GM21619 (cell line): ENCODE data around the gene DTNBP1.

Experiments used
- ATAC-seq: cut with Tn5 transposase; IDR thresholded peaks from one replicate; pipeline ENCODE4 v1.9.1; 2021; ENCODE audit not compliant: unreplicated experiment

DTNBP1 gene

DNA sequence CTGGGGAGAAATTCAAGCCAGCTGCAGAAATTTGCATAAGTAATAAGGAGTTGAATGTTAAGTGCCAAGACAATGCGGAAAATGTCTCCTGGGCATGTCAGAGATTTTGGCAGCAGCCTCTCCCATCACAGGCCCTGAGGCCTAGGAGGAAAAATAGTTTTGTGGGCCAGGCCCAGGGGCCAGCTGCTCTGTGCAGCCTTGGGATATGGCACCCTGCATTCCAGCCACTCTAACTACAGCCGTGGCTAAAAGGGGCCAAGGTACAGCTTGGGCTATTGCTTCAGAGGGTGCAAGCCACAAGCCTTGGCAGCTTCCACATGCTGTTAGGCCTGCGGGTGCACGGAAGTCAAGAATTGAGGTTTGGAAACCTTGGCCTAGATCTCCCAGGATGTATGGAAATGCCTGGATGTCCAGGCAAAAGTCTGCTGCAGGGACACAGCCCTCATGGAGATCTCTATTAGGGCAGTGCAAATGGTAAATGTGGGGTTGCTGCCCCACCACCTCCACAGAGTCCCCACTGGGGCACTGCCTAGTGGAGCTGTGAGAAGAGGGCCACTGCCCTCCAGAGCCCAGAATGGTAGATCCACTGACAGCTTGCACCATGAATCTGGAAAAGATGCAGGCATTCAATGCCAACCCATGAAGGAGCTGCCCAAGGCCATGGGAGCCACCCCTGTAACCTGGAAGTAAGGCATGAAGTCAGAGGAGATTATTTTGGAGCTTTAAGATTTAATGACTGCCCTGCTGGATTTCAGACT is 126.5 kb downstream of the DTNBP1 start:
- ATAC-seq, result no peak

DNA sequence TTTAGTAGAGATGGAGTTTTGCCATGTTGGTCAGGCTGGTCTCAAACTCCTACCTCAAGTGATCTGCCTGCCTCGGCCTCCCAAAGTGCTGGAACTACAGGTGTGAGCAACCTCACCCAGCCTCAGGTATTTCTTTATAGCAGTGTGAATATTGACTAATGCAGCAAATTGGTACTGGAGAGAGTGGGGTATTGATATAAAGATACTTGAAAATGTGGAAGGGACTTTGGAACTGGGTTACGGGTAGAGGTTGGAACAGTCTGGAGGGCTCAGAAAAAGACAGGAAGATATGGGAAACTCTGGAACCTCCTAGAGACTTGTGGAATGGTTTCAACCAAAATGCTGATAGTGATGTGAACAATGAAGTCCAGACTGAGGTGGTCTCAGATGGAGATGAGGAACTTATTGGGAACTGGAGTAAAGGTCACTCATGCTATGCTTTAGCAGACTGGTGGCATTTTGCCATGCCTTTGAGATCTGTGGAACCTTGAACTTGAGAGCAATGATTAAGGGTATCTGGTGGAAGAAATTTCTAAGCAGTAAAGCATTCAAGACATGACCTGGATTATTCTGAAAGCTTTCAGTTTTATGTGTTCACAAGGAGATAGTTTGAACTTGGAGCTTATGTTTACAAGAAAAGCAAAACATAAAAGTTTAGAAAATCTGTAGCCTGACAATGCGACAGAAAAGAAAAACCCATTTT is 127.2 kb downstream of the DTNBP1 start:
- ATAC-seq, result no peak

DNA sequence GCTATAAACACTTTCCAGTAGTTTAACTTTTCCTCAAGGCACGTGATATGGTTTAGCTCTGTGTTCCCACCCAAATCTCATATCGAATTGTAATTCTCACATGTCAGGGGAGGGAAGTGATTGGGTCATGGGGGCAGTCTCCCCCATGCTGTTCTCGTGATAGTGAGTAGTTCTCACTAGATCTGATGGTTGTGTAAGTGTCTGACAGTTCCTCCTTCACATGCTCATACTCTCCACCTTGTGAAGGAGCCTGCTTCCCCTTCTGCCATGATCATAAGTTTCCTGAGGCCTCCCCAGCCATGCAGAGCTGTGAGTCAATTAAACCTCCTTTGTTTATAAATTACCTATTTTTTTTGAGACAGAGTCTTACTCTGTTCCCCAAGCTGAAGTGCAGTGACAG is 127.9 kb downstream of the DTNBP1 start:
- ATAC-seq, result no peak

DNA sequence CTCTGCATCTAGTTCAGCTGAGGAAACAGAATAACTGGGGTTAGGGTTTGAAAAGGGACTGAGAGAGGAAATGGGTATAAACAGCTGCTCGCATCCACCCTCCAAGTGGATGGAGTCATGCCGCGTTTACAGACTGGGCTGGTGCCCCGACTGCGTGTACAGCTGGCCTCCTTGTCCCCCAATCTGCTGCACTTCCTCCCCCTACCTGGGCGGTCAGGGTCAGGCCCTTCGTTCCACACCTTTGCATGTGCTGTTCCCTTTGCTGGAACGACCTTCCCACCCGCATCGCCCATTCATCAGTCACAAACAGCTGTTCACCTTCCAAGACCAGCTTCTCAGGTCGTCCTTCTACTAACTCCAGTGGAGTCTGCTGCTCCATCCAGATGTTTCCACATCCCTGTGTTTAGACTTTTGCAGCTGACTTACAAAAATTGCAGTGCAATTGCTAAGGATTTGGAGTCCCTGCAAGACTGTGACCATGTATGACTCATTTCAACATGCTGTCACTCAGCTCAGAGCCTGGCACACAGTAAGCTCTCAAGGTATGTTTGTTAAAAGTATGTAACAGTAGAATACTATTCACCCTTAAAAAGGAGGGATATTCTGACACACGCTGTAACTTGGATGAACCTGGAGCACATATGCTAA is 129.3 kb downstream of the DTNBP1 start:
- ATAC-seq, result no peak

DNA sequence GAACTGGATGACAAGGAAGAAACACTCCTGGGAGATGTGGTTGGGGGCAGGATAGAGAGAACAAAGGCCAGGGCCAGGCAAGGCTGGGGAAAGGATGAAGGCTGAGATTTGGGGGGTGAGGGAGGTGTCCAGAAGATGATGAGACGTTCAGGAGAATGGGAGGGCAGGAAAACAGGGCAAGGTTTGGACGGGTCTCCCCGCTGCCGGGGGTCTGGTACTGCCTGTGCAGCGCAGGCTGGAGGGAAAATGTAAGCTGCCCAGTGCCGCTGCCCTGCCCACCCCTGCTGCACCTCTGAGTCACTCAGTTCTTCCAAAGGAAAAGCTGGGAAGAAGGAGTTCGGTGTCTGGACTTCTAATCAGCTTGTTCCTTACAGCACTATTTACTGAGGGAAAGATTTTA is 130.9 kb downstream of the DTNBP1 start:
- ATAC-seq, result no peak

DNA sequence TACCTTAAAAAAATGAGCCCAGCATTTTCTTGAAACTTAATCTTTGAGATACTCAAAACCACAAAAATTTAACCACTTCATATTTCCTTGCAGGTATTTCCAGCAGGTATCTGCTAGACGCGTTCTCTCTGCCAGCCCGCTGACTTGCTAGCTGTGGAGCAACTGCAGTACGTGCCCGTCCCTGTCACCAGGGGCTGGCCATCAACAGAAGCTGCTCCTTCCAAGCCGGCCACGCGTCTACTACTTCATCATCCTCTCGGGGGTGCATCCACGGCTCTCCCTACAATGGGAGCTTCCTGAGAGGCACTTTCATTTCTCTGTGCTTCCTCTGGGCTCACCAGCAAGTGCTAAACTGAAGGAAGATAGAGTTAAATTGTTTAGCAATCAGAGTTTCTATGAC is 132.4 kb downstream of the DTNBP1 start:
- ATAC-seq, result no peak

DNA sequence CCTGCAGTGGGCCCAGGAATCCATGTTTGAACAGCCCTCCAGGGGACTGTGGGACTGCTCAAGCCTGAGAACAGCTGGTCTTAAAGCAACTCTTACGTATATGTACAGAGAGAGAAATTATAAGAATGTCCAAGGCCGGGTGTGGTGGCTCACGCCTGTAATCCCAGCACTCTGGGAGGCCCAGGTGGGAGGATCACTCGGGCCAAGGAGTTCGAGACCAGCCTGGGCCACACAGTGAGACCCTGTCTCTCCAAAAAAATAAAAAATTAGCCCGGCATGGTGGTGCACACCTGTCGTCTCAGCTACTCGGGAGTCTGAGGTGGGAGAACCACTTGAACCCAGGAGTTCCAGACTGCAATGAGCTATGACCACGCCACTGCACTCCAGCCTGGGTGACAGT is 134.0 kb downstream of the DTNBP1 start:
- no peak for ATAC-seq

DNA sequence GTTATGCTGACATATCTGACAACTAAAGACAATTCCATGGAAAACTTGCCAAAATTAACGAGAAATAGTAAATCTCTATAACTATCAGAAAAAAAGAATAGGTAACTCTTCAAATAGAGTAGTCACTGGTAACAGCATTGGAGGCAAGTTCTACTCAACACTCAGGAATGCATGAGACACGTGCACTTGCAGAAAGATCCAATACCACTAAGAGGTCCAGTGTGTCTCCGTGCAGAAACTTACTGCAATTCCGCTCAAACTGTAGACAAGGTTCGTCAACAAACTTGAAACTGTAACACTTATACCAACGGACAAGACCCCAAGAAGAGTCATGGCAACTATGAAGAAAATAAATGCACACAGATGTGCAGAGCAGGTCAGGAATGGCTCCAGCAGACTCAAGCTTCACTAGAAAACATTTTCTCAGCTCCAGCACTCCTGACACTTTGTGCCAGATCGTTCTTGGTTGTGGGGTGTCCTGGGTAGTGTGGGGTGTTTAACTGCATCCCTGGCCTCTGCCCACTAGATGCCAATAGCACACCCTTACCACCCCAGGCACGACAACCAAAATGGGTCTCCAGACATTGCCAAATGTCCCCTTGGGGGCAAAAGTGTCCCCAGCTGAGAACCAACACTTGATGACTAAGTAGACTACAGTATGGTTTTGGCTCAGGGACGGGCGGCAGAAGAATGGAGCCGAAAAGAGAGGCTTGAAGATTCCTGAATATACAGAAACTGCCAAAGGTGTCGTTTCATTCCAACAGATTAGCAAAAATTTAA is 134.8 kb downstream of the DTNBP1 start:
- ATAC-seq, result no peak

DNA sequence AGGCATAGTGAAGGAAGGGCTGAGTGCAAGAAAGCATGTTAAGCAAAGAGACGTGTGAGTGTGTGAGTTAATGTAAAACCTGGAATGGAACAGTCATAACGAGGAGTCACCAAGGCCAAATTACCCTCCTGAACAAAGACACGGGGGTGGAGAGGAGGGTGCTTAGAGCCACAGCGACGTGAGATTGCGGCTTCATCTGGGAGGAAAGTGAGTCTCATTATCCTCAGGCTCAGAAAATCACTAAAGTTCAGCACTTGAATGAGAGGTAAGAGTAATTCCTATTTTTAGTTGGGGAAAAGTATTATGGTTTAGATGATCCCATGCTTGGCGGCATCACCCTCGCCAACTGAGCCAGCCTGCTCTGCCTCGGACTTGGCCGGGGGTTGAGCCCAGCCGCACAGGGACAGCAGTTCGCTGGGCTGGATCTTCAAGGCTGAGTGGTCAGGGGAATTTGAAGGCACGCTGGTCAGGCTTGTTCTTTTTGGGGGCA is 136.6 kb downstream of the DTNBP1 start:
- ATAC-seq, result no peak

DNA sequence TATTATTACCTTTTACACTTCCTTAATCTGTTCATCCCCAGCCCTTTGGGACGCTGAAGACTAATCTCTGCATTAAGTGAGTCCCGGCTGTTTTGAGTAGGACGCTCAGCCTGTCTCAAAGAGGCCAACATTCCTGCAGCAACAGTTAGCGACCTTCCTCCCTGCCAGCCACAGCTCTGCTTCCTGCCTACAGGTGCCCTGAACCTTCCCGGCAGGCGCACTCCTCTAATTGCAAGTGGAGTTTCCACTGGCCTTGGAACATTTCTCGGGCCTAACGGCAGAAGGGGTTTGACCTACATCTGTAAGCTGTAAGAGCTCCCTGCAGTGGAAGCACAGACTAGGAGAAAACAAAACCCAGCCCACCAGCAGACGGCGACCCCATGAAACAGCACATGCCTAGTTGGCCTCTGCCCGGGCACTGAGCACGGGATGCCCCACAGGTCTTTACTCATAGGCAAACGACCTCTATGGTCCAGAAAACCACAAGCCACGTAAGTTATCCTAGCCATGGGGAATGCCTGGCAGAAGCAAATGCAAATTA is 137.9 kb downstream of the DTNBP1 start:
- ATAC-seq, result no peak

DNA sequence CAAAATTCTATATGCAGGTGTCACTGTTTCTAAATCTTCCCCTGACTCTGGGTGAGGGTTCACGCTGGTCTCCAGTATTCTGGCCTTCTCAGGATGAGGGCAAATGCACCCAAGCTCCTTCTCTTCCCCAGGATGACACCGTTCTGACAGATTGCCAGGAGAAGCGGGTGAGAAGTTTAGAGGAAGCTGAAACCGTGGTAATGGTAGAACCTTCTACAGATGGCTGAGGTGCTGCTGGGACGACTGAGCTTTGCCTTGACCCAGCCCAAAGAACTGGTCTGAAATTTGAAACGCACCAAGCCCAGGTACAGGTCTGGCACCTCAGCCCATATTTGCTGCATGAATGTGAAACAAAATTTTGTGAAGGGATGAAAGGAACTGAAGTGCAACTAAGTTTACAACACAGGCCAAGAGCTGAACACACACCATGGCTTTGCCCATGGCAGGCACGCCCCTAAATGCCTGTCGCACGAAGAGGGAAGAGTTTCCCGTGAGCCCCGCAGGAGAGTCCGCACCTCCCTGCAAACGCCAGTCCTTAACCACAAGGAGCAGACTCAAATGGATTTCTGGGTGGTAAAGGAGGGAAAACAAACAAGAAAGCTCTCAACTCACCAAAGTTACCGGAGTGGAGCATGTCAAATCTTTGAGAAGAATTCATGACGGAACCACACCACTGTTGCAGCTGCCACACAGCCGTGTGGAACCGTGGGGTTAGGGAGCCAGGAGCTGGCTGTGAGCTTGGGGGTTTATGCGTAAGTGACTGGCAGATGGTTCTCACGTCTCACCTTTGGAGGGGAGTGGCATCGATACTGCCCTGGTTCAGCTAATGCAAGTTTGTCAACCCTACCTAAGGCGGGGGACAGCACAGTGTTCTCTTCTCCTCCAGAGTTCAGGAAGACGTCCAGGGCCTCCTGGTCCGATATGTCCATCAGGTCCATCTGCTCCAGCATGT is 138.9 kb downstream of the DTNBP1 start:
- ATAC-seq, result no peak

DNA sequence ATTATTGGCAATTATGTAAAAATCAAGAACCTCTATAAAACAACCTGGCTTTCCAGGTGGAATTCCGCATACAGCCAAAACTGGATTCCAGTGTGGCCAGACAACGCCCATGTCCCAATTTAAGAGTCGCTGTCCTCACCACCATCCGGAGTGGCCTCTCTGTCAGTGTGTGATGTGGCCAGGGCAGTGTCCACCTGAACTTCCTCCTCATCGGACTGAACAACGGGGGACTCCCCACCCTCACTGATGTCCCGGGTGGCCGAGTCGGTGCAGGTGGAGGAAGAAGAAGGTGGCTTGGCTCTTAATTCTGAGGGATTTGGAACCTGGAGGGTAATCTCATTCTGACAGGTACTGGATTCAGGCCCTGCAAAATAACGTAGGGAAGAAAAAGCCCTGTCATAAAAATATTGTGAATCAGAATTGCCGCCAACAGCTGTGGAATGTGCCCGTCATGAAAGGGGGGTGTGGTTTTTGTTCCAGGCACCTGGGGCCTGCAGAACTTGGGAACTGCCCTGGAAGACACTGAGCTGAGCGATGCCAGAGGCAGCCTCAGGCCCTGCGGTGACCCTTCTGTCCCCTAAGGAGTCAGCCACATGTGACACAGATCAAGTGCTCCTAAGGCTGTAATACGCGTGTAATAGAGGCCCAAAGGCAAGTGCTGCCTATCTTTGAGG is 139.8 kb downstream of the DTNBP1 start:
- no peak for ATAC-seq

DNA sequence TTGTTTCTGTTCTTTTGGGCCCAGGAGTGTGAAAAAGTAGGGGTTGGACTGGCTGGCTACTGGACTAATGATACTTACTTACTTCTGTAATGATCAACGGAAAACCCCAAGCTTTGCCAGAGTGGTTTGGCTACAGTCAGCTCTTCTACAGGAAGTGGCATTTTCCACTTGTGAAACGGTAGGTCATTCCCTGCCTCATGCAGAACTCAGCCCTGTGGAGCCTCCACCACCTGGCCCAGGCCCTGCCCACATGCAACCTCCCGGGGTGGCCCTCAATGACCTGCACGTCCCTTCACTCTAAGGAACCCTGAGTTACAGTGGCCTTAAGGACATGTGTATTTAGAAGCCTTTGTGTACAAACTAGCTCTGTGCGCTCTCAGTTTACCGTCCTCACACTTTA is 140.4 kb downstream of the DTNBP1 start:
- ATAC-seq, result no peak

DNA sequence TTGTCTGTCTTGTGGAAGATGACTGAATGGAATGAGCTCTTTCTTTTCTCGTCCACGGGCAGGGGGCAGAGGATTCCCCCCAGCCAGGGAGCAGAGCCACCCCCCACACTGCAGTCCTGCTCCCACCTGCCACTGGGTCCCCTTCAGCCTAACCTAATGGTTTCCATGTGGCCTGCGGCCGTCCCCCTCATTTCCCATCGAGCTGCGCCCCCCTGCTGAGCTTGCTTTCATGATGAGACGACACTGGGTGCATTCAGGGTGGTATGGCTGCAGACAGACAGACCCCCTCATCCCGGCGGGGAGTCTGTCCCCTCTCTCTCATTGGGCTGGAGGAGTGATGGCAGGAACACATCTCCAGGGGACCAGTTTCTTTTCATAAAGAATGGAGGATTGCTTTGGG is 140.8 kb downstream of the DTNBP1 start:
- no peak for ATAC-seq

DNA sequence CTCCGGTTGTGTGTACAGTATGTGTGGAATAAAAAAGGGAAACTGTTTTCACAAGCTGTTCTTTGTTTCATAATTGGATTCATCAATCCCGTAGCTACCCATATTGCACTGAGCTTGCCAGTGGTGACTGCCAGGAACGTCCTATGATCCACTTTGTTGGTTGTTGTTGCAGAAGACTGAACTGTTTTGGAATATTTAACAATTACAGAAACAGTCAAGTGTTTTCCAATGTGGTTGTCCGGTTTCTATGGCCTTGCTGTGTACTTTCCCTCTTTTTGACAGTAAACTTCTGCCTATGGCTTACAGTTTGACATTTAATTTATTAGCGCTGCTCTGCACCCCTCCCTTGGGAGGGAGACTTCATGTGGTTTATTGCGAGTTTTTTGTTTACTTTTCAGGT is 141.2 kb downstream of the DTNBP1 start:
- ATAC-seq, result no peak

DNA sequence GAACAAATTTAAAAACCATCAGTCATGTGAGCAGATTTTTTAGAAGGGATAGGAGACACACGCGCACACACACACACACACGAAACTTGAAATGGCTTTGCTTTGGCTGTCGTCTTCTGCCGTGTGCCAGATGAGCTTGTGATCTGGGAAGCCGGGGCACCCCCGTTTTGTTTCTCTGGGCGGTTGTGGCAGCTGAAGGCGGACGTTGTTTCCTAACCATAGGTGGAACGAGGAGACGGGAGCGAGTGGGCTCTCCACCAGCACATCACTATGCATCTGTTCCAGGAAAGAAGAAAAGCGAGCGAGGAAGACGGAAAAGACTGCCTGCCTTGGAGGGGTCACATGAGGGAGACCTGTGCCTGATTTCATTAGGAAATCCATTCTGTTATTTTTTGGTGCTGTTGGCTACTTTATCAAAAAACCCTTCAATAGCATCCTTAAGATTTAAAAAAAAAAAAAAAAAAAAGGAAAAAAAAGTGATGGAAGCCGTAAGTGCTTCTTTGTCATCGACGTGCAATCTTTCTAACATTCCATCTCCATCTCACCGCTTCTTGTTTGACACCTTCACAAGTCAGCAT is 142.1 kb downstream of the DTNBP1 start:
- ATAC-seq, result no peak

DNA sequence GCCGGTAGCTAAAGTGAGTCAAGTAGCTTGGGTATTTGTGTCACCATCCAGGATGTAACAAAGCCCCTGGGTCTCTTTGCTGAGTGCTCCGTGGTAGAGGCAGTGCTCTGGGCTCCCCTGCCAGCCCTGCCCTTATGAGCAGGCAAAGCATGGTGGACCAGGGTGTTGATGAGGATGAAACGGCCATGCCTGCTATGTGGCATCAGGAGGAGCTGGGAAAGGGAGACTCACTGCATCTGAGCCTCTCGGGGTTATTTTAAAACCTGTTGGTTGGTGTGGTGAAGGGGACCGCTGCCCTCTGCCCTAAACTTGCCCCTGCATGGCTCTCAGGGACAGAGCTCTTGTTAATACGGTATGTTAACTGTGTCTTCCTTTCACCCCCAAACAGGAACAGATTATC is 143.1 kb downstream of the DTNBP1 start:
- no peak for ATAC-seq

DNA sequence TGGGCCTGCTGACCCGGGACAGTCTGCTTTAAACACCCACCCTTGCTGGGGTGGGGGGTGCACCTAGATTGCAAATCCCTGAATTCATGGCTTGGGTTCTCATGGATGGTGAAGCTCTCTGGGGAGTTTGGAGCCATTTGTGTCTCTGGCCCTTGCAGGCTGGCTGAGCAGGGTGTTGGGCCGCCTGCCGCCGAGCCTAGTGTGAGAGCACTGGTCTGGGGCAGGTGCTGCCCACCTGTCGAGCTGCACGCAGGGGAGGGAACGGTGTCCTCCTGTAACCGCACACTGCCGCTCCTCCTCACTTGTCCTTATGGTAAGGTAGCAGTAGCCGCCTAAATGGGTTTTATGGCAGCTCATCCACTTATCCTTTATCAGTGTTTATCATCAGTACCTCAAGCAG is 143.9 kb downstream of the DTNBP1 start:
- no peak for ATAC-seq

DNA sequence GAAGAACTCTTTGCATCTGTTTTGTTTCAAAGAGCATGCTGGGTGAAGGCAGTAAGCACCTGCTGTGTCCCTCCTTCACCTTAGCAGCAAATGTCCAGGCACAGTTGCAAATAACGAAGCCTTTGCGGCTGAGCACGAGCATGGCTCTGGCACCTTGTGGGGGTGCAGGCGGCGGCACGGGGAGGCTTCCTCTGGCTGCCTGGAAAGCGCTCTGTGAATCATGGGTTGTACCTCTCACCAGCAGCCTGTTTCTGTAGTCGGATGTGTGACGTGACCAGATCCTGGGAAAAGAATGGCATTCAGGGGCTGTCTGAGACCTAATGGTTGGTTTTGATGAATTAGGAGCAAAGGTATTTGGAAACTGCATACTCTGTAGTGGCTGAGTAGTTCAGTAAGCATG is 144.8 kb downstream of the DTNBP1 start:
- no peak for ATAC-seq
